Right hindlimb (tissue), 1 donor: ENCODE results near the gene GSTO2.

ENCODE experiments used
- DNase-seq: peaks from one replicate; pipeline ENCODE4 v3.0.0-alpha.2; 2018

Gene GSTO2

DNA sequence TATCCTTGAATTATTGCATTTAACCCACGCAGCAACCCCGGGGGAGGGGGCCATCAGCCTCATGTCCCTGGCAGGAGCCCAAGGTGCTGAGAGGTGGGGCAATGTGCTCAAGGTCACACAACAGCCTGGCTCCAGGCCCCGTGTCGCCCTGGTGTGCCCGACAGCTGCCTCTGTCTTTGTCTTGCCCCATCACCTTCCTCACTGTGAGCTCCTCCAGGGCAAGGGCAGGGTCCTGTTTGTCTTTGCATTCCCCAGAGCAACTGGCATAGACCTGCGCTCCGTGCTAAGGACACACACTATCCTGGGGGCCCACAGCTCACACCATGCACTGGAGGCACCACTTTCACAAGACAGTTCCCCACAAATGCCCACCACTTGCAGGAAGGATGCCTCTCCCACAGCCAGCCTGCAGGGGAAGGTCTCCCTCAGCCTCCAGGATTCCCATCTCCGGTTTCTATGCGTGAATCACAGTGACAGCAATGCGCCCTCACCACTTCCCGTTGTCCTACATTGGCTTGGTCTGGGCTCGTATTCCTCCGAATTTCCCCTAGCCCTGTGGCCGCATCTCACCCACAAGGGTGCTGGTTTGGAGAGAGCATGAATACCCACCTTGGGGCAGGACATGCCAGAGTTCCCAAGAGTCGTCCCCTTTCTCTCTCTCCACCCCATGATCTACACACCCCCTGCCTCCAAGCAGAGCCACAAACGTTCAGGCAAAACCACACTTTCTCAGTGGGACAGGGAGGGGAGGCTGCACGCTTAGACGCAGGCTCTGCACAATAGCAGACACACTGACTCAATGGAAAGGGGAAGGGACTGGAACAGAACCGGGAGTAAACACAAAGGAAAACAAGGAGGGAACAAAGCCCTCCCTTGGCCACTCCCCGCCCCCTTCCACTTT lies 59.0 kb downstream of the GSTO2 start:
- peak; percentile 76 for DNase-seq

DNA sequence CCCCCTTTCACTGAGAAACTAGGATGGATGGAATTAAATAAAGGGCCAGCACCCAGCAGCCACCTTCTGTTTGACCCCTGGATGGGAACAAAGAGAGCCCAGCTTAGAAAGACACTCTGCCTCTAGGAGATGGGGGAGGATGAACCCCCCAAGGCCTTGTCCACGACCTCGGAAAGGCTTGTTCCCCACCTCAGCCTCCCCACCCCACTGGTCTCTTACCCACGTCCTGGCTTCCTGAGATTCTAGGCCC lies 59.6 kb downstream of the GSTO2 start:
- no peak for DNase-seq

DNA sequence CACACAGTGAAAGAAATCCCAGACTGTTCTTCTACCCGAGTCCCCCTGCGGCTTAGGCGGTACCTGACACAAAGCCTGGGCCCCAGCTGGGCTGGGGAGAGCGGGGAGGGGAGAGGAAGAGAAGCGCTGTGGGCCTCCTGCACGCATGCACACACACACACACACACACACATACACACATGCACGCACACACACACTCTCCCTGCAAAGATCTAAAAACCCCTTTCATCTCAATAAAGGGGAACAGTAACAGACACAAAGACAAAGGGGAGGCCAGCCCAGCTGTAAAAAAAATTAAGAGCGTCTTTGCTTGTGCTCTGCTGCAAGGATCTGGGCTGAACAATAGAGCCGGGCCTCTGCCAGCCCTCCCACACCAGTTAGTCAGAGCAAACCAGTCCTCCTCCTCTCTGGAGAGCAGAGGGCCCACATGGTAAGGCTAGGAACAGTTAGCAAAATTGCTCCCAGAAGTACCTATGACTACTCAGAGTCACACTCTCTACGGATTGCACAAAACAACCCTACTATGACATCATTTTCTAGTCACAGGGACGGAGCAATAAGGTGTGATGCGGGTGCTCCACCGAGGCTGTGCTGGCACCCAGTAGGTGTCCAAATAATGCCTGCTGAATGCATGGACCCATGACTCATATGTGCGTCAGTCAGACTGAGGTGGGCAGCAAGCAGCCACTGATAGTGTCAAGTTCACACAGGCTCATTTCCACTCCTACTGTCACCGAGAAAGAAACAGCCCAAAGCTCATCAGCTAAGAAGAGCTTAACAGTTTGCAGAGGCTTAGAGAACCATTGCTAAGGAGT lies 60.1 kb downstream of the GSTO2 start:
- peak; percentile 78 for DNase-seq

DNA sequence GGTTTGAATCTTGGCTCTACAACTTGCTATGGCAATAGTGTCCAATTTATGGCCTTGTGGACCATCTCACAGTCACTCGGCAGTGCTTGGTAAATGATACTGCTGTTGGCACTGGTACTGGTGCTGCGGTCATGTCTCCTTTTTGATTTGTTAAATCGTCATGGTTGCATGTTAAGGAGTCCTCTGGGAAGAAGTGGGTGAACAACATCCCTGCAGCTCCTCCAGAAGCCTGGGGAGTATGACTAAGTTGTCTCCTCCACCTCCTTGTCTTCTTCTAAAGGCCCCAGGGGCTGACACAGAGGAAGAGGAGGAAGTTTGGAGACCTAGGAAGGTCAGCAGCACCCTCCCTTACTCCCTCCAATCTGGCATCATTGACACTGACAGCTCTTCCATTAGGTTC lies 60.8 kb downstream of the GSTO2 start:
- no peak for DNase-seq

DNA sequence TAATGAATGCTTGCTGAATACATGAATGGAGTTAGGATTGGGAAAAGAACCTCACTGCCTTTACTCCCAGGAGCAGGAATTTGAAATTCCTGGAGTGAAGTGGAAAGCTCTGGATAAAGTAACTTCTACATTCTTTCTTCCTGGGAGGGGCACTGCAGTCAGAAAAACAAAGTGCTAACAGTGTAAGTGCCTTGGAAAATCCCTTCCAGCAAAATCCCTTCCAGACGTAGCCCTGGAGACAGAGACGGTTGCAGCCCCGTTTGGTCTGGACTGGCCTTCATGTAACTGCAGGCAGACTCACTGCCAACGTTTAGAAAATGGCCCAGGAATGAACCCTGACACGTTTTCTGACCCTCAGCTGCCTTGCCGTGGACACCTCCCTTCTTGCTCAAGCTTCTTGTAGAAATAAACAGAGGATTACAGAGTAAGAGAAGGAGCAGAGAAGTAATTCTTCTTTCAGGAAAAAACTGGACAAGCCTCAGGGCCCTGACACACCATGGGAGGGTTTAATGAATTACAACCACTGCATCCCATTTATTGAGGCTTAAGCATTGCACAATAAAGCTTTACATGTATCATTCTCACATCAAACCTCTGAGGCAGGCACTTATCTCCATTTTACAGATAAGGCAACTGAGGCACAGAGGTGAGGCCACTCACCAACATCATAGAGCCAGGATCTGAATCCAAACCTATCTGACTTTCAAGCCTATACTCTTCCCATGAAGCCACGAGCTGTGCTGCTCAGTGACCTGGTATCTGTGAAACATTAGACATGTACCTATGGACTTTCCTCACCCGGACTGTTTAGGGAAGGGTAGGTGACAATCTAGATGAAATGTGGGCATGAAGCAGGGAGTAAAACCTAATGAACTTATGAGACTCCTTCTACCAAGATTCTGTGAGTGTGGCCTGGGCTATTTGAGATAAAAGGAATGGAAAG lies 61.5 kb downstream of the GSTO2 start:
- DNase-seq, result peak; percentile 91

DNA sequence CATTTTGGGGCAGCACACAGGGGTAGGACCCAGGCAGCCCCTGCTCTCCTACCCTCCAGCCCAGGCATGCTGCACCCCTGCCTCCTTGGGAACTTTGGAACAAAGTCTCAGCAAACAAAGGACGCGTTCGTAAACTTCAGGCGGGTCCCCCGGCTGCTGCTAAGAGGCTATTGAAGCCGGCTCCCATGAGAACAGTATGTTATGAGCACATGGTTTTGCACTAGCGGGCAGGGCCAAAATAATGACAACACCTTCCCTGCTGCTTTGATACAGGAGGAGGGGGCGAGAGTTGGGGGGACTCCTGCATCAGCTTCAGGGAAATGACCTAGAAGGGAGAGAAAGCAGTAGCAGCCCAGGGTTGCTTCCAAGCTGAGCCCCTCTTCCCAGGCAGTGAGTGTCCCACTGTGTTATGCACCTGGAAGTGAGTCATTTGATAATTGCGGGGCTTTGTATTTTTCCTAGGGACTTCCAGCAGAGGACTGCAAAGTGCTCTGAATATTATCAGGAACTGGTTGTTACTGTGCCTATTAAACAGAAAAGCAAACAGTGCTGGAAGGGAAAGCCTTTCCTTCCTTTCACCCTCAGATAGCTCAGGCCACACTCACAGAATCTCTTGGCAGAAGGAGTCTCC lies 62.3 kb downstream of the GSTO2 start:
- DNase-seq, result no peak

DNA sequence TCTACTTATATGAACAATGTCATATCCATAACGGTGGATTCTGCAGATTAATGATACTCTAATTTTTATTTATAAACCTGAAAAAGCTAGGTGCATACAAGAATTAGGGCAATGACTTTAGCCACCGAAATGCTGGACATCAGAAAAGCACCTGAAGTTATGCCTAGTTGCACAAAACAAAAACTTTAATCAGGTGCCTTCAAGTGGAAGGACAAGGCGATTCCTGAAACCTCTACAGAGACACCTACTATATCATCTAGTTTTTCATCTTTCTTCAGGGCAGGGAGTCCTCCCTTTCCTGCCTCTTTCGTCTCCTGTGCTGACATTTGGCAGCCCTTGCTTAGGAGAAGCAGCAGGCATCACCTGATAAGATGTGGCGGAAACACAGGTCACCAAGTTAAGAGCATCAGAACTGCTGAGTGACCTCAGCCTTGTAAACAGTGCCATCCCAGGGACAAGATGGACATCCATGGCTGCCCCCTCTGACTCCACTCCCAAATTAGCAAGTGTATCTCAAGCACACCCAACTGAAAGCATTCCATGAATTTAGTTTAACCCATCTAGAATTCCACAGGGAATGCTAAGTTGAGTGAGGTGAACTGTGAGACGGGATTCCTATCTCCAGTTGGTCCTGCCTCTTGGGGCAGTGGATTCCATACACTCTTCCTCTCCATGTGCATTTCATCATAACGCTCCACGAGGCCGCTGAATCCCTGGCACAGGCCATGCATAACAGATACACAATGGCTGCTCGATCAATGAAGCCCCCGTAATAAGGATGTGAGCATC lies 63.5 kb downstream of the GSTO2 start:
- no peak for DNase-seq

DNA sequence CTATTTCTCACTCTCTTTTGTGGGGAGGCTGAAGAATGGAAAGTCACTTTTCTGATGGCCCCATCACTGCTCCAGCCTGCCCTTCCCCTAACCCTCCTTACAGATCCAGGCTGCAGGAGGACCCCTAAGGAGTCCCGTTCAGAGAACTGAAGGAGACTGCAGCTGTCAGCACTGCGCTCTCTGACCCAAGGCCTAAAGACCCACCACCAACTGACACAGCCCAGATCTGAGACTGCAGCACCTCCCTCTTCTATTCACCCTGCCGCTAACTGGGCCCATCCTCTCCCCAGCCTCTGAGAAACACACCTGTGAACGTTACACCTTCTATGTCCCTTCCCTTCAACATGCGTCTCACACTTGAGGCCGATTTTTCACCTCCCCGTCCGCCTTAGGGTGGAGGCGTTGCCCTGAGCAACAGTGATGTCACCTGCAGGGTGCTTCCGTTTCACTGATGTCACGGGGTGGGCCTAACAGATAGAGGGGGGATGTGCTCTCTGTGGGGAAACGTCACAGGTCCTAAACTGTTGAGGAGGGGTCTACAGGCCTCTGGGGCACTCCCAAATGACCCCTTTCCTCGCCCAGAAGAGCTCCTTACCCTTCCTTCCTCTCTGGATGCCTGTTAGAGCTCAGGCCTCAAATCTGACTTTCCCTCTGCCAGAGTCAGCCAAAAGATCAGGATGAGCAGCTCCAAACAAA lies 64.2 kb downstream of the GSTO2 start:
- DNase-seq, result no peak

DNA sequence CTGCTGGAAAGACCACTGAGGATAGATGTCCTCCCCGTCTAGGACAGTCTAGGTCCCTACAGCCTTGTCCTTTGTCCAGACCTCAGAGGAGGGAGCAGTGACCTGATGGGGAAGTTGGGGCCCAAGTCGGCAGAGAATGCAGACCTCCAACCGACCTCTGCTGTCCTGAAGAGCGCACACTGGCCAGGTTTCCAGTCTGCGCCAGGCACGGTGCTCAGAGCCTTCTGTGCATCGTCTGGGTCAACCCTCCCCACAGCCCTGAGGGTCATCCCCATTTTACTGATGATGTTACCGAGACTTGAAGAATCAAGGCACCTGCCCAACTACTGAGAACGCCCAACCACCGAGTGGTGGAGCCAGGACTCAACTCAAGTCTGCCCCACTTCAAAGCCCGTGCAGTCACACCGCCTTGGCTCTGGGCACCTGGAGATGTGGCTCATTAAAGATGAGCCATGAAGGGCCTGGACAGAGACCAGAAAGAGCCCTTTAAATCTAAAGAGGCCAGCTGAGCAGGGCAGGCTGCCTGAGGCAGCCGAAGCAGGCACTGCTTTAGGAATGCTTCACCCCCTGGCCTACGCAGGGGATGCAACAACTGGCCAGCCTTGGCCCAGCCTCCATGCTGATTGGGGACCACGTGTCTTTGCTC lies 64.9 kb downstream of the GSTO2 start:
- DNase-seq, result no peak

DNA sequence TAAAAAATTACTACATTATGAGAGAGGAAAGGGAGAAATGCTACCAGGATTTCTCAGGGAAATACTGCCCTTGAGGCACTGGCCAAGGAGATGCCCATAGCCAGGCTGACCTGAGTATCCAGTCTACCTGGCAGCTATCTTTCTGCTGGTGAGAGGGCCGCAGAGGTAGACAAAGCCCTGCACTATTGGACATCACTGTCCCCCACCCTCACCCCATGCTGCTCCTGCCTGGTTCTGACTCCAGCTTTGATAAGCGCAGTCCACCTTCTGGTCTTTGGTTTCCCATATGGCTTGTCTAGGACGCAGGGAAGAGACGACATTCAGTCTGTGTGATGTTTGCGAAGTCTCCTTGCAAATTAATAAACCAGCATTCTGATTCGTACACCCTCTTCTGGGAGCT lies 65.6 kb downstream of the GSTO2 start:
- DNase-seq, result no peak

DNA sequence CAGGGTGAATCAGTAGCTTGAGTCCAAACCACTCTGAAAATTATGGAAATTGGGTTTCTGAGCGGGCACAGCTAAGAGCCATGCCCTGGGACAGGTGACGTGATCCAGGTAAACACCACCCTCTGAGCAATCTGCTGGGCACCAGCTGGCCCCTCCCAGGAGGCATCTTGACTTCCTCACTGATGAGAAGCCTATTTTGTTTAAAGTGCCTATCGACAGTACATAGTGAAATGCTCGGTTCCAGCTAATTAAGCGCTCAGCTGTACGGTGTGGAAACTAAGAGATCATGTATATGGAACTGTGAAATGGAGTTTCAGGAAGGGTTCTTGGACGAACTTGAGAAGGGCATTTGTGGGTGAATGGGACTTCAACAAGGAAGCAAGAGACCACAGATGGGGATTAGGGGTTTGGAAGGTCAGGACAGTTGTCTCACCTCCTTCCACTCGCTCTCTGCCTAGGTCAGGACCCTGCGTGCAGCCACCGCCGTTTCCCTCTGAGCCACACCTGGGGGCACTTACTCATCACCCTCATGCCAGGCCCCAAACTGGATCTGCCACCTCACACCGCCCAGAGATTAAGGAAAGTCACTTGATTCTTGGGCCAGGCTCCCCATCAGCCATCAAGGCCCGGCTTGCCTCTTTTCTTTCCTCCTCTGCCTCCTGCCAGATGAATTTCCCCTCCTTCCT lies 66.1 kb downstream of the GSTO2 start:
- DNase-seq, result no peak

DNA sequence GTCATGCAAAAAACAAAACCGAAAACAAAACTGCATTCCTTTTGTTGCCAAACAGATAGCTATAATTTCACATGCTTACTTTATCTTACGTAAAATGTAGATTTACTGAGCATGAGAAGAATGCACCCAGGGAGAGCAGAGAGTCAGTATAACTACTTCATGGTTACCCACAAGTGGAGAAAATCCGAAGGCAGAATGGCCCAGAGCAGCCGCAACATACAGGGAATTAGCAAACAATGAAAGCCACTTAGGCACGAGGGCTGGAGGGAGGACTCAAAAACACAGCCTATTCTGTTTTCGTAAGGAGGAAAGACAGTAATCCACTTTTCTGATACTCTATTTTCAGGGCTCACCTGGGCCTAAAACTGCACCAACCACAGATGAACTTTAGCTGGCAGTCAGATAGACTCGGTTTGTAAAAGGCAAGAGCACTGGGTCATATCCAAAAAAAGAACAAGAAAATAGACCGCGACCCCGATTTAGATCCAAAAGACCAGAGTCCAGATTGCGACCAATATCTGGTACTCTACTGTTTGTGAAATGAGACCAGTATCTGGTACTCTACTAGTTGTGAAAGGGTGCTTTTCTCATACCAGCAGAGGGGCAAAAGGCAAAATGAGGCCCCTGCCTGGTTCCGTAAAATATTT lies 68.0 kb downstream of the GSTO2 start:
- no peak for DNase-seq

DNA sequence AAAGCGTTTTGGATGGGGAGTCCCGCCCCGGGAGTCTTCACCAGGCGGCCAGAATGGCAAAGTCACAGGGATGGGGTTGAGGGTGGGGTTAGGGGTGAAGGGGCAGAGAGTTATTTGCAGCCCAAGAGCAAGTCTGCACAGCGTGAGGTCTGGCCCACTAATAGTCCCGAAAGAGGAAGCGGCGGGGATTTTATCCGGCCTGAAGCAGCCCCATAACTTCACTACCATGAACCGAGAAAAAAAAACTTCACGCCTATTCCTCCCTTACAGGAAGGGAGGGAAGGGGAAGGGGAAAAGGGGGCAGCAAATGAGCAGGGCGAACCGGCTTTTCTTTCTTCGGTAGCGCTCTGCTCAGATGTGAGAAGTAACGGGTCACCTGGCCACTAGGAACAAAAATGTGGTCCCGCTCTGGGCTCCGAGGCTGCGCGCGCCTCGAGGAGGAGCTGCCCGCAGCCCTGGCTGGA lies 68.6 kb downstream of the GSTO2 start:
- no peak for DNase-seq

DNA sequence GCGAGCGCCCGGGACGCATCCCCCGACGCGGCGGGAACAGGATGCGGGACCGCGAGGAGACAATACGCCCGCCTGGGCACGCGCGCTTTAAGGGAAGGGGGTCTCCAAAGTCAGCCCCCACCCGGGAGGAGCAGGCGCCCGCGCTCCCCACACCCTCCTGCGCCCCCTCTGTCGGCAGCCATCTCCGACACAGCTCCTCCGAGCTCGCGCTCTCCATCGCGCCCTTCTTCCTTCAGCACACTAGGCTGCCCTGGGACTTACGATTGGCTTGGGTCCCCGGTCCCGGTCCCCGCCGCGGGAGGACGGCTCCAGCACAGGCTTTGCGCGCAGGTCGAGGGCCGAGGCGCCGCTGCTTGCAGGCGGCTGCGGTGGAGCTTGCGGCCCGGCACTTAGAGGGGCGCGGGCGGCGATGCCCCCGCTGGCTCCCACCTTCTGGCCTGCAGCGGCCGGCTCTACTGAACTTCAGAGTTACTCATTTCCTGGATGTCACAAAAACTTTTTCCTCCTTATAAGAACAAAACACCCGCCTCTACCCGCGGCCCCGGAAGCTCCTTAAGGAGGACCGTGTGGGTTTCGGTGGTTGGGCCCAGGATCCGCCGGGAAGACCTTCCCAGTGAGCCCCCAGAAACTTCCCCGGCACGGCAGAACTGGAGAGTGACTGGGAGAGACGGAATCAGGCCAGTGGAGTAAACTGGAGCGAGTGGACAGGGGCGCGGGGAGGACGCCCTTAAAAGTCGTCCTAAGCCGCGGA lies 69.2 kb downstream of the GSTO2 start, which contains the start of gene ITPRIP:
Gene ITPRIP (minus strand): TSS at position 481 of the 751 bp plus-strand sequence. CDS start 22,414 bp downstream, outside the sequence.
- DNase-seq, result peak; percentile 86

DNA sequence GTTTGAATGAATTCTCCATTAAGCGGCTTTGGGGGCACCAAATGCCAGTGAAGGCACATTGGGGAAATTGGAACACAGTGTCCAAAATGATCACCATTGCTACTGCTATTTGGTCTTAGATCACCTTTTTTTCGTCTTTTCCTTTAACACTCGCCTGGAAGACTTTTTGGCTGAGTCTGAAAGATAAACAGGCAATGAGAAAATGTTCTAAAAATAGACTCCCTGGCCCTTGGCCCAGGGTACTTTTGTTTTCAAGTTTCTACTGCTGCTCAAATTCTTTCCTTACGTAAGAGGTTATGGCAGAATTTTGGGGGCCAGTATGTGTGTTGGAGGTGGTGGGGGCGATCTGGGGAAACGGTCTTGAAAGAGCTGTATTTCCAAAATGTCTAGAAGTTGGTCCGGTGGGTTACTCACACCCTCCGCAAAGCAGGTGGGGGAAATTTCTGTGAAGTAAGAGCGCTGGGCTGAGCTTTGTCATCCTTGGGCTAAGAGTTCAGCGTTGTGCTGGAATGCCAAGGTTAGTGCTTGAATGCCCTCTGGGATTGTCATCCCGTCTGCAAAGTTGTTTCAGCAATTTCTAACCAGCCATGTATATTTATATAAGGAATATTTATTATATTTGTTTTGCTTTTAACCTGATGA lies 70.6 kb downstream of the GSTO2 start:
- peak; percentile 79 for DNase-seq

DNA sequence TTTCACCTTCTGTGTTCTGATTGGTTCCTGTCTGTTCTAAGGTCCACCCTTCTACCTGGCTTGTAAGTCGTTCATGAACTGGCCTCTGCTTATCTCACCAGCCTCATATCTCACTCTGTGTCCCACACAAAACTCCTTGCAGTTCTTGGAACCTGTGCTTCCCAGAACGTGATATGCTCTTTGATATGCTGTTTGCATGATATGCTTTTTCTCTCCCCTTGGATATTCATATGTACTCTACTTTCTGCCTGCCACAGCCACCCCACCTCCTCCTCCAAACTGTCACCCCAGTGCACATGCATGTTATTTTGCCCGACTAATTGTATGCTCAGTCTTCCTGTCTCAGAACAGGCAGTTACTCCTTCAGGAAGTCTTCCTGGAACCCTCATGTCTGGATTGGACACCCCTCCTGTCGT lies 71.1 kb downstream of the GSTO2 start:
- no peak for DNase-seq

DNA sequence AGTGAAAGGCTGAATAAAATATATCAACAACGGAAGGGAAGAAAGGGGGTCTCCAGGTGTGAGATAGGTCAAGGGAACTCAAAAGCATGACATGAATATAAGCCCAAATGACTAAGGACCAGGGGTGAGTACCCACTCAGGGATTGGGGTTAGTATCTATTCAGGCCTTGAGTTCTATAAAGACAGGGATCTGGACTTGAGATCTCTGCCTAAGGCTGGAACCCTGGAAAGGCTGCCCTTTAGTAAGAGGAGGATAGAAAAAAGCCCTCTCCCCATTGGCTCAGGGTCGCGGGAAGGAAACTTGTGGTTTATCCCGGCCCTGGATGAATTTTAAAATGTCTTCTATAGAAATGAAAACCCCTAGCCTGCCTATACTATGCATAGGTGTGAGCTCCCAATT lies 71.7 kb downstream of the GSTO2 start:
- DNase-seq, result no peak

DNA sequence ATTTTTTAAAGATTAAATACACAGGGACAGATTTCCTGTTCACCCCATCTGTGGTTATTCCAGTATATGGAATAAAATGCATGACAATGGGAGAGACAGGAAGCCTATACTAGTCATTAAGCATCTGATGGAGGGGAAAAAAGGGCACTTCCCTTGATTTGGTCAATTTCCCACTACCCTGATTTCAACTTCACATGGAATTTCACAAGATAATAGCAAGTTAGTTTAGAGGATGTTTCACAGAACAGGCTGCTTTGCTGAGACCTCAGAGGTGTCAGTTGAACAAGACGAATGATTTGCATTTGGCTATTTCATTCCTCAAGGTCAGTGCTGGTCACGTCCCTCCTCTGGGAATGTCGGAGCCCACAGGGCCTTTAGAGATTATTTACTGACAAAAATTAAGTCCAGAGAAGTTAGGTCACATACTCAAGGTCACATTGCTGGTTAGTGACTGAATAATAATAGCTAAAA lies 74.0 kb downstream of the GSTO2 start:
- DNase-seq, result no peak
